ENCODE measurements around the gene UGT1A5. TPM values are rescaled to one million over a fixed set of nuclear protein-coding genes. Genes with fewer than 3 reads are reported as not detected.

The UGT1A5 gene
- total RNA-seq = not detected in 2 replicates

DNA sequence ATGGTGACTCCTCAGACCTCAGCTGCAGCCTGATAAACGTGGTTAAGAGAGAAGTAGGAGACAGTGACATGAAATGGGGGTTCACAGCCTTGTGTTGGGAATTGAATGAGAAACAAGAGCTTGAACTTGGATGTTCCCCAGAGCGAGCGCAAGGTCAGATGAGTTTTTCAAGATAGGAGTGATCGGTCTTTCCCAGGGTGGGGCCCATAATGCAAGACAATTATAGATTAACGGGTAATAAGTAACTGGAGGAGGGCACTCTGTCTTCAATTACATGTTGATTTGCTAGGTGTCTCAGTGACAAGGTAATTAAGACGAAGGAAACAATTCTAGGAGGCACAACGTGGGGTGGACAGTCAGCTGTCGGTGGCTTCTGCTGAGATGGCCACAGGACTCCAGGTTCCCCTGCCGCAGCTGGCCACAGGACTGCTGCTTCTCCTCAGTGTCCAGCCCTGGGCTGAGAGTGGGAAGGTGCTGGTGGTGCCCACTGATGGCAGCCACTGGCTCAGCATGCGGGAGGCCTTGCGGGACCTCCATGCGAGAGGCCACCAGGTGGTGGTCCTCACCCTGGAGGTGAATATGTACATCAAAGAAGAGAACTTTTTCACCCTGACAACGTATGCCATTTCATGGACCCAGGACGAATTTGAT lies at the start of gene UGT1A5:
Gene UGT1A5, plus strand, starts transcription at position 297 of the 651 bp plus-strand sequence. Its CDS starts 85 bp downstream, at position 382.

DNA sequence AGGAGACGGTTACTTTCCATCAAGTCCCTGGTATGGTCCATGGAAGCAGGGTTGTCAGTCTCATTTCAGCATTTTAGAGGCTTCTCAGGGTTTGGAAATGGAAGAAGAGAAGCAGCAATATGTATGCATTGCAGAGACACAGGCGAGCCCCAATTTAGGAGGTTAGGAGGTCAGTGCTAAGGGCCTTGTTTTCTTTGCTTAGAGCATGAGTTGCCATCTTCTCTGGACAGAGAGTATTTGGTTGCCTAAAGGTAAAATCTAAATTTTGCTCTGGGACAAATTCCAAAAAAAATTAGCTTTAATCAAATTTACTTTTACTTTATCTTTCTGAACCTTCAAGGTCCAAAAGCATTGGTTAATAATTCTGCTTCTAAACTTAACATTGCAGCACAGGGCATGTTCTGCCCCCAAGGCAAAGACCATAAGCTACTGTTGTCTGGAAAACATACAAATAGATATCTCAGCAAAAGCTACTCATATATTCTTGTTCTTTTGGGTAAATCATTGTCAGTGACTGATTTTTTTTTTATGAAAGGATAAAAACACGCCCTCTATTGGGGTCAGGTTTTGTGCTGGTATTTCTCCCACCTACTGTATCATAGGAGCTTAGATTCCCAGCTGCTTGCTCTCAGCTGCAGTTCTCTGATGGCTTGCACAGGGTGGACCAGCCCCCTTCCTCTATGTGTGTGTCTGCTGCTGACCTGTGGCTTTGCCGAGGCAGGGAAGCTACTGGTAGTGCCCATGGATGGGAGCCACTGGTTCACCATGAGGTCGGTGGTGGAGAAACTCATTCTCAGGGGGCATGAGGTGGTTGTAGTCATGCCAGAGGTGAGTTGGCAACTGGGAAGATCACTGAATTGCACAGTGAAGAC lies 41.2 kb upstream of the UGT1A5 start, which contains the start of gene UGT1A9:
Gene UGT1A9, plus strand, starts transcription at position 609 of the 872 bp plus-strand sequence. Its CDS starts 37 bp downstream, at position 646.

DNA sequence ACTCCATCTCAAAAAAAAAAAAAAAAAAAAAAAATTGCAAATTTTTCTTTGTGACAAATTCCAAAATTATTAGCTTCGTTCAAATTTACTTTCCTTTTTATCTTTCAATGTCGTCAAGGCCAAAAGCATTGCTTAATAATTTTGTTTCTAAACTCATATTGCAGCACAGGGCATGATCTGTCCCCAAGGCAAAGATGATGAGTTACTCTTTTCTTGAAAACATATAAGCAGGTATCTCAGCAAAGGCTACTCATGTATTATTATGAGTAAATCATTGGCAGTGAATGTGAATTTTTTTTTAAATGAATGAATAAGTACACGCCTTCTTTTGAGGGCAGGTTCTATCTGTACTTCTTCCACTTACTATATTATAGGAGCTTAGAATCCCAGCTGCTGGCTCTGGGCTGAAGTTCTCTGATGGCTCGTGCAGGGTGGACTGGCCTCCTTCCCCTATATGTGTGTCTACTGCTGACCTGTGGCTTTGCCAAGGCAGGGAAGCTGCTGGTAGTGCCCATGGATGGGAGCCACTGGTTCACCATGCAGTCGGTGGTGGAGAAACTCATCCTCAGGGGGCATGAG lies 31.1 kb upstream of the UGT1A5 start, which contains the start of gene UGT1A7:
Gene UGT1A7, plus strand, starts transcription at position 381 of the 579 bp plus-strand sequence. Its CDS starts 37 bp downstream, at position 418.

DNA sequence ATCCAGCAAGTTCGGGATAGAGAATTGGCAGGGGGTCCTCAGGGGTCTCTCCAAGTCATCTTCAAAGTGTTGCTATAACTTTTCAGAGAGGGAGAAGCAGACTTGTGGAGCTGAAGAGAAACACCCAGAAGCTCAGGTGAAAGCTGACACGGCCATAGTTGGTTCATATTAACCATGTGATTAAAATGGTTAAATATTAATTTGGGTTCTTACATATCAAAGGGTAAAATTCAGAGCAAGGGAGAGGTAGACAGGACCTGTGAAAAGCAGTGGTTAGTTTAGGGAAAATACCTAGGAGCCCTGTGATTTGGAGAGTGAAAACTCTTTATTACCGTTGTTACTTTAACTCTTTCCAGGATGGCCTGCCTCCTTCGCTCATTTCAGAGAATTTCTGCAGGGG lies 20.1 kb upstream of the UGT1A5 start, which contains the start of gene UGT1A6:
Gene UGT1A6, plus strand, starts transcription at position 243 of the 400 bp plus-strand sequence. Its CDS starts 115 bp downstream, at position 358.

DNA sequence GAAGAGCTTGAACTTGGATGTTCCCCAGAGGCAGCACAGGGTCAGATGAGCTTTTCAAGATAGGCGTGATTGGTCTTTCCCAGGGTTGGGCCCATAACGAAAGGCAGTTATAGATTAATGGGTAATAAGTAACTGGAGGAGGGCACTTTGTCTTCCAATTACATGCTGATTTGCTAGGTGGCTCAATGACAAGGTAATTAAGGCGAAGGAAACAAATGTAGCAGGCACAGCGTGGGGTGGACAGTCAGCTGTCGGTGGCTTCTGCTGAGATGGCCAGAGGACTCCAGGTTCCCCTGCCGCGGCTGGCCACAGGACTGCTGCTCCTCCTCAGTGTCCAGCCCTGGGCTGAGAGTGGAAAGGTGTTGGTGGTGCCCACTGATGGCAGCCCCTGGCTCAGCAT lies 5.8 kb downstream of the UGT1A5 start, which contains the start of gene UGT1A4:
Gene UGT1A4, plus strand, starts transcription at position 185 of the 400 bp plus-strand sequence. Its CDS starts 85 bp downstream, at position 270.

DNA sequence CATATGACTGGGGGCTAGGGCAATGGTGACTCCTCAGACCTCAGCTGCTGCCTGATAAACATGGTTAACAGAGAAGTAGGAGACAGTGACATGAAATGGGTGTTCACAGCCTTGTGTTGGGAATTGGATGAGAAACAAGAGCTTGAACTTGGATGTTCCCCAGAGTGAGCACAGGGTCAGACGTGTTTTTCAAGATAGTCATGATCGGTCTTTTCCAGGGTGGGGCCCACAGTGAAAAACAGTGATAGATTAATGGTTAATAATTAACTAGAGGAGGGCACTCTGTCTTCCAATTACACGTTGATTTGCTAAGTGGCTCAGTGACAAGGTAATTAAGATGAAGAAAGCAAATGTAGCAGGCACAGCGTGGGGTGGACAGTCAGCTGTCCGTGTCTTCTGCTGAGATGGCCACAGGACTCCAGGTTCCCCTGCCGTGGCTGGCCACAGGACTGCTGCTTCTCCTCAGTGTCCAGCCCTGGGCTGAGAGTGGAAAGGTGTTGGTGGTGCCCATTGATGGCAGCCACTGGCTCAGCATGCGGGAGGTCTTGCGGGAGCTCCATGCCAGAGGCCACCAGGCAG lies 16.1 kb downstream of the UGT1A5 start, which contains the start of gene UGT1A3:
Gene UGT1A3, plus strand, starts transcription at position 320 of the 579 bp plus-strand sequence. Its CDS starts 85 bp downstream, at position 405.

DNA sequence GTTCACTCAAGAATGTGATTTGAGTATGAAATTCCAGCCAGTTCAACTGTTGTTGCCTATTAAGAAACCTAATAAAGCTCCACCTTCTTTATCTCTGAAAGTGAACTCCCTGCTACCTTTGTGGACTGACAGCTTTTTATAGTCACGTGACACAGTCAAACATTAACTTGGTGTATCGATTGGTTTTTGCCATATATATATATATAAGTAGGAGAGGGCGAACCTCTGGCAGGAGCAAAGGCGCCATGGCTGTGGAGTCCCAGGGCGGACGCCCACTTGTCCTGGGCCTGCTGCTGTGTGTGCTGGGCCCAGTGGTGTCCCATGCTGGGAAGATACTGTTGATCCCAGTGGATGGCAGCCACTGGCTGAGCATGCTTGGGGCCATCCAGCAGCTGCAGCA lies 47.3 kb downstream of the UGT1A5 start, which contains the start of gene UGT1A1:
Gene UGT1A1, plus strand, starts transcription at position 228 of the 400 bp plus-strand sequence. Its CDS starts 18 bp downstream, at position 246.

DNA sequence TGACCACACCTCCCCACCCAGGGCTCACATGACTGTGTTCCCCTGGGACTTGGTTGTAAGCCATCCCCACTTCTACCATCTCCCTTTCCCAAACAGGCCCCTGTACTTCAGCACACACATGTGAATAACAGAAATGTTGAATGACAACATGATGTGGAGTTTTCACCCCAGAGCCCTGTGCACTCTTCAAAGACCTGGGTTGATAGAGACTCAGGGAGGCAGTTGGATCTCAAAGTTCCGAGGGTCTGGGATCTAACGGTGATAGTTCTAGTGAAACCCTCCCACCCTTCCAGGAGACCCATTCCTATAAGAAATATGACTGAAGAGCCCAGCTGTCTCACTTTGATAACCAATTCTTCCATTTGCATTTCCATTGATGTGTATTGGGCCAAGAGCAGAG lies 65.3 kb downstream of the UGT1A5 start, which contains the start of gene MROH2A:
Gene MROH2A, plus strand, starts transcription at position 301 of the 400 bp plus-strand sequence. CDS start 1,029 bp downstream, outside the sequence.

Other genes with a start within 250 kb of the UGT1A5 start
- gene USP40, start 146.1 kb upstream of the UGT1A5 start, total RNA-seq = 17.5 and 25.1 TPM in 2 replicates
- not detected in 2 replicates for gene UGT1A8, start 95.3 kb upstream of the UGT1A5 start, total RNA-seq
- not detected in 2 replicates for gene UGT1A10, start 76.5 kb upstream of the UGT1A5 start, total RNA-seq
- gene UGT1A9, start 41.0 kb upstream of the UGT1A5 start, total RNA-seq = not detected in 2 replicates
- gene UGT1A7, start 31.0 kb upstream of the UGT1A5 start, total RNA-seq = not detected in 2 replicates
- not detected in 2 replicates for gene UGT1A6, start 20.0 kb upstream of the UGT1A5 start, total RNA-seq
- gene UGT1A4, start 5.8 kb downstream of the UGT1A5 start, total RNA-seq = not detected in 2 replicates
- gene UGT1A3, start 16.1 kb downstream of the UGT1A5 start, total RNA-seq = not detected in 2 replicates
- gene UGT1A1, start 47.4 kb downstream of the UGT1A5 start, total RNA-seq = not detected in 2 replicates
- gene MROH2A, start 65.4 kb downstream of the UGT1A5 start, total RNA-seq = not detected in 2 replicates
- gene HJURP, start 141.6 kb downstream of the UGT1A5 start, total RNA-seq = 1.8 and 4.9 TPM in 2 replicates
- gene TRPM8, start 204.5 kb downstream of the UGT1A5 start, total RNA-seq = 0.17 TPM in 1 of 2 replicates, not detected in the other

Measured in pericardium fibroblast (primary cell).